ENCODE measurements around the gene ZBTB48. TPM values are rescaled to one million over a fixed set of nuclear protein-coding genes. Genes with fewer than 3 reads are reported as not detected.
"Not testable (repeated sequence)": the region's sequence is repeated elsewhere in the genome, so short reads cannot be mapped to it uniquely, and the experiment has no call there.

Gene ZBTB48
- 14.5 TPM for total RNA-seq

DNA sequence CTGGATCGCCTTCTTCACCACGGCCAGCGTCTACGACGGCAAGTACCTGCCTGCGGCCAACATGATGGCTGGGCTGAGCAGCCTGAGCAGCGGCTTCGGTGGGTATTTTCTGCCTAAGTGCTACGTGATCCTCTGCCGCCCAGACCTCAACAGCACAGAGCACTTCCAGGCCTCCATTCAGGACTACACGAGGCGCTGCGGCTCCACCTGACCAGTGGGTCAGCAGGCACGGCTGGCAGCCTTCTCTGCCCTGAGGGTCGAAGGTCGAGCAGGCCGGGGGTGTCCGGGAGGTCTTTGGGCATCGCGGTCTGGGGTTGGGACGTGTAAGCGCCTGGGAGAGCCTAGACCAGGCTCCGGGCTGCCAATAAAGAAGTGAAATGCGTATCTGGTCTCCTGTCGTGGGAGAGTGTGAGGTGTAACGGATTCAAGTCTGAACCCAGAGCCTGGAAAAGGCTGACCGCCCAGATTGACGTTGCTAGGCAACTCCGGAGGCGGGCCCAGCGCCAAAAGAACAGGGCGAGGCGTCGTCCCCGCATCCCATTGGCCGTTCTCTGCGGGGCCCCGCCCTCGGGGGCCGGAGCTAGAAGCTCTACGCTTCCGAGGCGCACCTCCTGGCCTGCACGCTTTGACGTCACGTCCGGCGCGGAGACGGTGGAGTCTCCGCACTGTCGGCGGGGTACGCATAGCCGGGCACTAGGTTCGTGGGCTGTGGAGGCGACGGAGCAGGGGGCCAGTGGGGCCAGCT lies at the start of gene ZBTB48:
Gene ZBTB48, plus strand, starts transcription at position 621 of the 745 bp plus-strand sequence. CDS start 616 bp downstream, outside the sequence.
- ATAC-seq = peak; percentile 96

DNA sequence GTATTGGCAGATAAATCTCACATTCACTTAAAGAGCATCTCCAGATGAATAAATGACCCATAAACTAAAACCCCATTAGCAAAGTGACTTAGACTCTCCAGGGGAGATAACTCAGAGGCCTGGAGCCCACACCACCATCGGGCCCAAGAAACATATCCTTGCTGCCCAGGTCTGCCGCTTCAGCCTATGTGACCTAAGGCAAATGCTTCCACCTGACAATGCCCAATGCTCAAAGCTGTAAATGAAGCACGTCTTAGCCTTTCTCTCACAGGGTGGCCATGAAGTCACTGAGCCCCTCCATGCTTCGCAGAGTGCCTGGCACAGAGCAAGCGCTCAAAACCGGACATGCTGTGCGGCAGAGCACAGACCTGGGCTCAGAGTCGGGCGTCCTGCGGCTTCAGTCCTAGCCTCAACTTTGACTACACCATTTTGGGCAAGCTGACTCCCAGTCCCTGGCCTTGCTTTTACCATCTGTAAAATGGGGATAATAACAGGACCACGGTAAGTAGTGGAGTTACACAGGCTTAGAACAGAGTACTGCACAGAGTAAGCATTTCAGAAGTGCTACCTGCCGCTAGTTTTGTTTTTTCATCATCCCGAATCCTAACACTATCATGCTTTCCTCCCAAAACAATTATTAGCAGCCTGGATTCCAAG lies 49.2 kb upstream of the ZBTB48 start:
- ATAC-seq = no peak

DNA sequence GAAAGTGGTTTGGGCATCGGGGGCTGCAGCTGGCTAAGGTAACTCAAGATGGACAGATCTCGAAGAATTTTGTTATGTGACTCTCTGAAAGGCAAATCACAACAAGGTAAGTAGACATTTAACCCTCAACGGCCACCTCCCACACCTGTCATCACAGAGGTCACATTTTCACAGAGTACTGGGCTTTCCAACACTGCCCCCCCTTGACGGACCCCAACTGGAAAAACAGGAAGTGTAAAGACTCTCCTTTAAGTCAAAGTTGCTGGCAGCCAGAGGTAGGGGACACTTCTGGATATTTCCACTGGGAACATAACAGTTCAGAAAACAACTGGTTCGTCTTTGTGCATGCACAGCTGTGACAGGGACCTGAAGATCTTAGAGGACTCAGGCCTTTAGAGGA lies 47.8 kb upstream of the ZBTB48 start:
- no peak for ATAC-seq

DNA sequence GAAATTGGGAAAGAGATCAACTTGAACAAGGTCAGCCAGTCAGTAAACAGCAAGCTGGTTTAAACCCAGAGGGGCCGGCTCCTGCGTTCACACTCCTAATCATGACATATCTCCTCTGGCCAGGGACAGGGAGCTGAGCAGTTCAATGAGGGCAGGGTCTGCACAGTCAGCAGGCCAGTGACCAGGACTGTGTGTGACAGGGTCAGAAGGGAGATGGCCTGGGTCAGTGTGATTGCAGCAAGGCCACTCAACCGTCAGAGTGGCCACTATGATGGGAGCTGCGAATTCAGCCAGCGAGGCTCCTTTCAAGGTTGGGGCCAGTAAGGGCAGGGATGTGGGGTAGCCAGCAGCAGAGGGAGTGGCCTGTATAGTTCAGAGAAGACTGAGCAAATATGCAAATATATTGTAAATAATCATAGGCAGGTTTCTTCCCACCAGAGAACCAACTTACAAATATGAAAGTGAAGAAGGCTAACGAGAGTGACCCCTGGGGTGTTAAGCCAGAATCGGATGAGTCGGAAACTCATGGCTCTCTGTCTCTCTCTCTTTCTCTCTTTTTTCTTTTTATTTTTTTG lies 45.5 kb upstream of the ZBTB48 start:
- ATAC-seq = no peak

DNA sequence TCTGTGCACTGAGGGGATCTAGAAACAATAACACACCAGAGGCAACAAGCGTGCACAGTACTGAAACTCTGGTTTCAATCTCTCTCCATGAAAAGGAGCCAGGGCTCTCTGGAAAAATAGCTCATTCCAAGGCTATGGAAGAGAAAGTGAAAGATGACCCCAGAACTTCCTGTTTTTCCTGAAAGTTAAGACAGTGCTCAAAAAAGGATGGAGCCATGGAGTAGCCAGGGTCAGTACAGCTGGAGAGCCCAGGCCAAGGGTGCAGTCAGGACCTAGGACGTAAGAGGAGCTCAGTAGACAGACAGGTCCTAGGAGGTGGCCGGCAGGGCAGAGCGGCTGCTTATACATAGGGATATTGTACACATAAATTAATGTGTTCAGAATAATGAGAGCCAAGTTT lies 44.6 kb upstream of the ZBTB48 start:
- no peak for ATAC-seq

DNA sequence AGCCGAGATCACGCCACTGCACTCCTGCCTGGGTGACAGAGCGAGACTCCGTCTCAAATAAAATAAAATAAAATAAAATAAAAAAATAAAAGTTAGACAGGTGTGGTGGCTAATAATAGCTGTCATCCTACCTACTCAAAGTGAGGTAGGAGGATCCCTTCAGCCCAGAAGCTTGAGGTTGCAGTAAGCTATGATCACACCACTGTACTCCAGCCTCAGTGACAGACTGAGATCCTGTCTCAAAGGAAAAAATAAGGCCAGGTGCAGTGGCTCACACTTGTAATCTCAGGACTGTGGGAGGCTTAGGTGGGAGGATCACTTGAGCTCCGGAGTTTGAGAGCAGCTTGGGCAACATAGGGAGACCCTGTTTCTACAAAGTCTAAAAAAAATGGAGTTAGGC lies 43.5 kb upstream of the ZBTB48 start:
- no peak for ATAC-seq

DNA sequence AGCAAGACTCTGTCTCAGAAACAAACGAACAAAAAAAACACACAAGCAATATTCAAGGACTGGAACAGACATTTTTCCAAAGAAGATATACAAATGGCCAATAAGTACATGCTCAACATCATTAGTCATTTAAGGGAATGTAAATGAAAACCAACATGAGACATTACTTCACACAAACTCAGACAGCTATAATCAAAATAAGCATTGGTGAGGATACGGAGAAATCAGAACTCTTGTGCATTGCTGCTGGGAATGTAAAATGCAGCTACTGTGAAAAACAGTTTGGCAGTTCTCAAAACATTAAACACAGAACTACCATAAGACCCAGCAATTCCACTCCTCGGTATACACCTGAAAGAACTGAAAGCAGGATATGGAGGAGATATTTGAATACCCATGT lies 40.8 kb upstream of the ZBTB48 start:
- no peak for ATAC-seq

DNA sequence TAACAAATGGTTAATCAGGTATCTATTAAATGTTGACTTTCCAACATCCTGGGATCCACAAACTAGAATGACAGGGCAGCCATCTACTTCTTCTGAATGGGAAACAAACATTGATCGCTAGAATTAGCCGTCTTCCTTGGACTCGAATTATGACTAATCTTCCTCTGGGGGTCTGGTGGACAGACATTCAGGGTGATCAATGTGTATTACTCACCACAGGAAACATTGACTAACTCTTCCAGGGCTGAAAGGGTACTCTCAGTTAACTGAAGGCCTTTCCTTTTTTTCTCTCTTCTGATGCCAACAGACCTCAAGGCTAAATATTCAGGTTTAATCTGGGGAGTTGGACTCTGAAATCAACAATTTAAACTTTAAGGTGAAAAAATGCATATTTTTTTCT lies 35.0 kb upstream of the ZBTB48 start:
- ATAC-seq = no peak

DNA sequence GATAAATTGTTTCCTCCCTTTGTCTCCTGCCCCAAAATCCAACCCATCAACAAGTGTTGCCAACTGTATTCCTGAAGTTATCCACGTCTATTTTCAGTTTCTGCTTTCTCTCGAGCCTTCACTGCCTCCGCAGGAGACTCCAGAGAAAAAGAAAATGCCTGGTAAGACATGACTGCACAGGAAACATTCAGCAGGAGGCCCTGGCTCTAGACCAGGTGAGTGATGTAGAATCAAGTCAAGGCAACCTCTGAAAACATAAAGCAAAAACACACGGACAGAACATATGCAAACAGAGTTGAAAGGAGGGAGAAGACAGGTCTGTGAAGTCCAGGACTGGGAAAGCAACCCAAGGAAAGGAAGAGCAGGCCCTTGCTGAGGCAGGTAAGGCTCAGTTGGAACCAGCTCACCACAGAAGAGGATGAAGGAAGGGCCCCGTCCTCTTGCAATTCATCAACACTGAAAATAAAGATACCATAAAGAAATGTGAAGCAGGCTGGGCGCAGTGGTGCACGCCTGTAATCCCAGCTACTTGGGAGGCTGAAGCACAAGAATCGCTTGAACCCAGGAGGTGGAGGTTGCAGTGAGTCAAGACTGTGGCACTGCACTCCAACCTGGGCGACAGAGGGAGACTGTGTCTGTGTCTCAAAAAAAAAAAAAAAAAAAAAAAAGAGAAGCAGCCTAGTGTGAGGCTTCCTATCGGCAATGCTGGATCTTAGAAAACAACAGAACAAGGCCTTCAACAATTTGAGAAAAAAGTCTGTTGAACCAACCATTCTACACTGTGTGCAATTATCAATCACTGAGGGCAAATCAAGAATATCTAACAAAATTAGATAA lies 34.3 kb upstream of the ZBTB48 start:
- ATAC-seq = peak; percentile 66

DNA sequence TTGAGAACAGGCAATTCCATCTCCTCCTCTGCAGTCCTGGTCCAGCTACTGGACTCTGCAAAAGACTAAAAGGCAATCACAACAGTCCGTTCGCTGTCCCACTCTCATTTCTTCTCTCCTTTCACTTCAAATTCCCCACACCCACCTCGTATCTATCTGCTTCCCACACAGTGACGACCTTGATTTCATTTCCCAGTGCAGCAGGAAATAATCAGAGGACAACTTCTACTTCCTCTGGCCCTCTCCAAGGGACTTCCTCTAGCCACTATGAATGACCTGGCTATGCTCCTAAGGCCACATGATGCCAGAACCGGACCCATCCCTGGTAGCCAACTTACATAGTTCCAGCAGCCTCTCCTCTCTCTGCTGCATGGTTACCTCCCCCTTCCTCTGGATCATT lies 33.5 kb upstream of the ZBTB48 start:
- ATAC-seq = peak; percentile 14

DNA sequence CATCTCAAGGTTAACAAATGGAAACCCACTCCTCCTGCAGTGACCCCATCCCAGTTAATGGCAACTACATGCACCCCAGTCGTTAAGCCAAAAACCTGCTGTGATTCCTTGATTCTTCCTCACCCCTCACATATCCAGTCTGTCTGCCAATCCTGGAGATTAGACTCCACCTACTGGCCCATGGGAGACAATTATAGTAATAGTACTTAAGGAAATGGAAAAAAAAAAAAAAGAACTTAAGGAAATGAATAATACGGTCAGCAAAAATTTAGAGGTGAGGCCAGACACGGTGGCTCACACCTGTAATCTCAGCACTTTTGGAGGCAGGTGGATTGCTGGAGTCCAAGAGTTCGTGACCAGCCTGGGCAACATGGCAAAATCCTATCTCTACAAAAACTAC lies 32.5 kb upstream of the ZBTB48 start:
- peak; percentile 50 for ATAC-seq

DNA sequence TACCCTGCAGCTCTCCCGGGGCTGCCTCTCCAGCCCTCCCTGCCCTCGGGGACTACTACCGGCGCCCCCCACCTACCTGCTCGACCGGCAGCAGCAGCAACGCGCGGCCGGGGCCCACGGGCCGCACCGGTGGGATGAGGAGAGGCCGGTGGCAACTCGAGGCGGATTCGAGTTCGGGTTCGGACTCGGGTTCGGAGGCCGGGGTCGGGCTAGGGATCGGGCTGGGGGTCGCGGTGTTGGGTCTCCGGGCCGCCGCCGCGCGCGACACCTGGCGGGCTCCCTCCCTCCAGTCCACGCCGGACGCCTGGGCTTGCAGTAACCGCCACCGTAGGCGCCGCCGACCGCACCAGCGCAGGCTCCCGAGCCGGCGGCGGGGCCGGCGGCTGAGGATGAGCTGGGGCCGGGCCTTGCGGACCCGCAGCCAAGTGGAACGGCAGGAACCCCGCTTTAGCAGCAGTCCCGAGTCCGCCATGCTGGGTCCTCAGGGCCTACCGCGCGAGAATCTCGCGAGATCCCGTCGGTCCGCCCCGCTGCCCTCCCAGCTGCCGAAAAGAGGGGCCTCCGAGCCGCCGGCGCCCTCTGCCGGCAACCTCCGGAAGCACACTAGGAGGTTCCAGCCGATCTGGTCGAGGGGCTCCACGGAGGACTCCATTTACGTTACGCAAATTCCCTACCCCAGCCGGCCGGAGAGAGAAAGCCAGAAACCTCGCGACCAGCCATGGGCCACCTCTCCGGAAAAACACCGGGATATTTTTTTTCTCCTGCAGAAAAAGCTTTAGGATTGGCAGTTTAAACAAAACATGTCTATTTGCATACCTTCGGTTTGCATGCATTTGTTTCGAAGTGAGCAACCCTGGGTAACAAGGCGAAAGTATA lies 25.5 kb upstream of the ZBTB48 start, which contains the start of gene NOL9:
Gene NOL9, minus strand, starts transcription at position 483 of the 876 bp plus-strand sequence. Its CDS starts 11 bp downstream, at position 472.
- ATAC-seq = peak; percentile 96

DNA sequence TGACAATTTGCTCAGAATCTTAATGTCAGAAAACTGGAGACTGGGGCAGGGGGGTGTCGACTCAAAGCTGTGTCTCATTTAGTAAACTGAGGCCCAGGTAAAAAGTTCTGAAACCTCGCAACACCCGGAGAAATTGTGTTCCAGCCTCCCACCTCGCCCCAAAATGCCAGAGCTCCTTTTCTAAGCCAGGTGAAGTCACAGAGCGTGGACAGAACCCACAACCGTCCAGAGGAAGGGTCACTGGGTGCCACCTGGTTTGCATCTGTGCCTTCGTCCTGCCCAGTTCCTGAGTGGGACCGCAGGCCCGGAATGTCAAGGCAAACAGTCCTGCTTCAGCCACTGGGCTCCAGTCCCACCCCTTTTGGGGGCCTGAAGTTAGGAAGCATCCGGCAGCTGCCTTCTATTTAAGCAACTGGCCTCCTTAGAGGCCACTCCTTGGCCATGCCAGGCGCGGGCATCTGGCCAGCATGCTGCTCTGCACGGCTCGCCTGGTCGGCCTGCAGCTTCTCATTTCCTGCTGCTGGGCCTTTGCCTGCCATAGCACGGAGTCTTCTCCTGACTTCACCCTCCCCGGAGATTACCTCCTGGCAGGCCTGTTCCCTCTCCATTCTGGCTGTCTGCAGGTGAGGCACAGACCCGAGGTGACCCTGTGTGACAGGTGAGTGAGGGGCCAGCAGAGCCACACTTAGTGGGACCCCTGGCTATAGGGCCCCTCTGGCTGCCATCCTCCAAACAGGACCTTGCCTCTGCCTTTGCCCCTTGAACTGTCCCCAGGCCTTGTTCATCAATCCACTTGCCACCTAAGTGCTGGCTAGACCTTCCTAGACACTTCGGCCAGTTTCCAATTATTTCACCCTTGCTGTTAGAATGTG lies 24.7 kb upstream of the ZBTB48 start, which contains the start of gene TAS1R1:
Gene TAS1R1, plus strand, starts transcription at position 401 of the 872 bp plus-strand sequence. Its CDS starts 67 bp downstream, at position 468.
- ATAC-seq = peak; percentile 22

DNA sequence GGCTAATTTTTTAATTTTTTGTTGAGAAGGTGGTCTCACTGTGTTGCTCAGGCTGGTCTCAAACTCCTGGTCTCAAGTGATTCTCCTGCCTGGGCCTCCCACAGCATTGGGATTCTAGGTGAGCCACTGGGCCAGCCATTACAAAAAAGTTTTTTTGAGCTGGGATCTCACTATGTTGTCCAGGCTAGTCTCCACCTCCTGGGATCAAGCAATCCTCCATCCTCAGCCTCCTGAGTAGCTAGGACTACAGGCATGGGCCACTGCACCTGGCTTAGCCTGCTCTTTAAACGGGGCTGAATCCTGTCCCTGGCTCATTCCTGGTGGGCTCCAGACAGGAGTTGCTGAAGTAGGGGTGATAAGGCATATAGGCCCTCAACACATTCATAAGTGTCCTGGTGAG lies 22.2 kb upstream of the ZBTB48 start:
- ATAC-seq = no peak

DNA sequence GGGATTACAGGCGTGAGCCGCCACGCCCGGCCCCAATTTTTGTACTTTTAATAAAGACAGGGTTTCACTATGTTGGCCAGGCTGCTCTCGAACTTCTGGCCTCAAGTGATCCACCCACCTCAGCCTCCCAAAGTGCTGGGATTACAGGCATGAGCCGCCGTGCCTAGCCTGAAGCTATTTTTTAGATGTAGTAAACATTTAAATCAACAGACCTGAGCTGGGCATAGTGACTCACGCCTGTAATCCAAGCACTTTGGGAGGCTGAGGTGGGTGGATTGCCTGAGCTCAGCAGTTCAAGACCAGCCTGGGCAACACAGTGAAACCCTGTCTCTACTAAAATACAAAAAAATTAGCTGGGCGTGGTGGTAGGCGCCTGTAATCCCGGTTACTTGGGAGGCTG lies 20.6 kb upstream of the ZBTB48 start:
- not testable (repeated sequence) for ATAC-seq

DNA sequence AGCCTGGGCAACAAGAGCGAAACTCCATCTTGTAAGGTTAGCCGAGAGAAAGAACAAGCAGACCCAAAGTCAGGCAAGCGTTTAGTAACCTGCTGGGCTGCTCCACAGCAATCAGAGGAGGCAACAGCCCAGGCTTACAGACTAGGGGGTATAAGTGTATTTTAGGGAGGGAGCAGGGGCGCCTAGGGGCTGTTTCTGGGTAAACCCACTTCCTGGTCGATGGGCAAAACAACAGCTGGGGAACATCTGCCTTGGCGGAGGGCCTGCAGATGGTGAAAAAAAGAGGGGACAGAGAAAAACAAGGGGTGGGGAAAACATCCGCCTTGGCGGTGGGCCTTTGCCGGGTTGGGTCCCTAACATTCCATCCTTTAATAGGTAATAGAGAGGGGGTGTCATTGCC lies 19.5 kb upstream of the ZBTB48 start:
- ATAC-seq = no peak

DNA sequence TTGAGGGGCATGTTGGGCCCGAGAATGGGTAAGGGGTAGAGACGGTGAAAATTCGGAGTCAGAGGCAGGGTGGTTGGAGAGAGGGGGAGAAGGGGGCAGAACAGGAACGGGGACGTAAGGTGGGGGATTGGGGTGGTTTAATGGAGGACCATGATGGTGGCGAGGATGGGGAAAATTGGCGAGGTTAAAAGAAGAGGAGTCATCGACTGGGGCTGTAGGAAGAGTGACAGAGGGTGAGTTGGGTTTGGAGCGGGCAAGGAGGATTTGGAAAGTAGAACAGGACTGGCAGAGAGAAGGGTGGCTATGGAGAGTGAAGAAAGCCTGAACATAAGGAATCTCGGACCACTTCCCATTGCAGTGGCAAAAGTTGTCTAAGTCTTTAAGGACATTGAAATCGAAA lies 10.8 kb upstream of the ZBTB48 start:
- no peak for ATAC-seq

DNA sequence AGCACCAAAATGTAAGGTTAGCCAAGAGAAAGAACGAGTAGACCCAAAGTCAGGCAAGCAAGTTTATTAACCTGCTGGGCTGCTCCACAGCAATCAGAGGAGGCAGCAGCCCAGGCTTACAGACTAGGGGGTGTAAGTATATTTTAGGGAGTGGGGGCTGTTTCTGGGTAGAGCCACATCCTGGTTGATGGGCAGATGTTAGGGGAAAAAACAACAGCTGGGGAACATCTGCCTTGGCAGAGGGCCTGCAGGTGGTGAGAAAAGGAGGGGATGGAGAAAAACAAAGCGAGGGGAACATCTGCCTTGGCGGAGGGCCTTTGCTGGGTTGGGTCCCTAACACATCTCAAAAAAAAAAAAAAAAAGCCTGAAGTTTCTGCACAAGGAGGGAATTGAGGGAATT lies 9.7 kb upstream of the ZBTB48 start:
- ATAC-seq = no peak

DNA sequence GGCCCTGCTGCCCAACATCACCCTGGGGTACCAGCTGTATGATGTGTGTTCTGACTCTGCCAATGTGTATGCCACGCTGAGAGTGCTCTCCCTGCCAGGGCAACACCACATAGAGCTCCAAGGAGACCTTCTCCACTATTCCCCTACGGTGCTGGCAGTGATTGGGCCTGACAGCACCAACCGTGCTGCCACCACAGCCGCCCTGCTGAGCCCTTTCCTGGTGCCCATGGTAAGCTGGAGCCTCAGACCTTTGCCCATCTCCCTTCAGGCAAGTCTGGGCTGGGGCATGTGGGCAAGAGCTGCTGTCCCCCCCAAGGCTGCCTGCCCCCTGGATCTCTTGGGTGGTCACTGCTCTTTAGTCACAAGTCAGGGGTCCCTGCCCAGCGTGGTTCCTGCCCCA lies 8.8 kb upstream of the ZBTB48 start:
- no peak for ATAC-seq

DNA sequence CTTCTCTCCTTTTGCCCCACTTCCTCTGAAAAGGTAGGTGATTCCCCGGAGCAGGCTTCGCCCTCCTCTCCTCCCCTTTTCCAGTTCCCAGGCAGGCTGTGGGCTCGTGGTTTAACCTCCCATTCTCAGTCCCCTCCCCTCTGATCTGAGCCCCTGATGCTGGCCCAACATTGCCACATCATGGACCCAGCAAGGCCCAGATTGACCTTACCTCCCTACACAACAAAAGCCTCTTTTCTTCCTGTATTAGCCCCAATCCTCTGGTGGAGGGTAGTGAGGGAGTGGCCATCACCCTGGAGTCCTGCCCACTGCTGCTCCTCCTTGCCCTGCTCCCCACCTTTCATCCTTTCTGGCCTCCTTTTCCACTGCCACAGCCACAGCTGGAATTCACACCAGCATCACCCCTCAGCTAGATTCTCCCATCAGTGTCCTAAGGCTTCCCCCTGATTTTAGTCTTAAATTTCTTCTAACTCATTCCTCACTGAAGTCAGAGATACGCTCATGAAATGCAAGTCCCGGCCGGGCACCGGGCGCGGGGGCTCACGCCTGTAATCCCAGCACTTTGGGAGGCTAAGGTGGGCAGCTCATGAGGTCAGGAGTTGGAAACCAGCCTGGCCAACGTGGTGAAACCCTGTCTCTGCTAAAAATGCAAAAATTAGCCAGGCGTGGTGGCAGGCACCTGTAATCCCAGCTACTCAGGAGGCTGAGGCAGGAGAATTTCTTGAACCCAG lies 7.0 kb upstream of the ZBTB48 start:
- no peak for ATAC-seq

Data from esophagus mucosa (tissue), 1 donor.